Neural progenitor cell (in vitro differentiated cells): Measurements from ENCODE around the gene NEDD8. TPM values are rescaled to one million over a fixed set of nuclear protein-coding genes. Genes with fewer than 3 reads are reported as not detected.

Experiments
- DNase-seq: peaks from one replicate; pipeline ENCODE4 v3.0.0-alpha.2; 2016; ENCODE audit warnings: low spot score
- H2AFZ ChIP-seq: fragments of 200-600 bp; sonication (generic); replicated peaks from 2 replicates; pipeline ENCODE4 v1.6.1; 2016; ENCODE audit warnings: antibody characterized with exemption
- H3F3A ChIP-seq: fragments of 200-600 bp; sonication (generic); 2 replicates; pipeline ENCODE4 v1.6.1; 2016; ENCODE audit warnings: antibody characterized with exemption, low read depth
- H3K27ac ChIP-seq: fragments of 200-600 bp; sonication (generic); 2 replicates; pipeline ENCODE4 v1.5.1; 2016; ENCODE audit warnings: mild to moderate bottlenecking
- H3K27me3 ChIP-seq: fragments of 200-600 bp; sonication (generic); 2 replicates; pipeline ENCODE4 v1.6.1; 2016; ENCODE audit warnings: mild to moderate bottlenecking, moderate library complexity
- H3K36me3 ChIP-seq: fragments of 200-600 bp; sonication (generic); 2 replicates; pipeline ENCODE4 v1.5.1; 2016
- H3K4me1 ChIP-seq: fragments of 200-600 bp; sonication (generic); 2 replicates; pipeline ENCODE4 v1.6.1; 2016; ENCODE audit warnings: mixed run types
- H3K4me2 ChIP-seq: fragments of 200-600 bp; sonication (generic); 2 replicates; pipeline ENCODE4 v1.6.1; 2016
- H3K4me3 ChIP-seq: fragments of 200-600 bp; sonication (generic); 2 replicates; pipeline ENCODE4 v1.5.1; 2016
- H3K79me2 ChIP-seq: fragments of 200-600 bp; sonication (generic); 2 replicates; pipeline ENCODE4 v1.6.1; 2016; ENCODE audit warnings: low read depth
- H3K9ac ChIP-seq: fragments of 200-600 bp; sonication (generic); 2 replicates; pipeline ENCODE4 v1.6.1; 2016
- H3K9me3 ChIP-seq: fragments of 200-600 bp; sonication (generic); 2 replicates; pipeline ENCODE4 v1.5.1; 2016; ENCODE audit warnings: low read depth
- H4K20me1 ChIP-seq: fragments of 200-600 bp; sonication (generic); 2 replicates; pipeline ENCODE4 v1.6.1; 2016; ENCODE audit warnings: low read depth
- H3K27ac Mint-ChIP-seq: 3 replicates; pipeline ENCODE4 v1.8.0; 2021; ENCODE audit warnings: mixed read lengths
- H3K27me3 Mint-ChIP-seq: 2 replicates; pipeline ENCODE4 v1.8.0; 2022; ENCODE audit warnings: low read depth, mild to moderate bottlenecking, inconsistent platforms, moderate library complexity, mixed read lengths; ENCODE audit not compliant: insufficient read depth
- H3K36me3 Mint-ChIP-seq: 3 replicates; pipeline ENCODE4 v1.8.0; 2021; ENCODE audit warnings: mixed read lengths
- H3K4me1 Mint-ChIP-seq: 3 replicates; pipeline ENCODE4 v1.8.0; 2021; ENCODE audit warnings: mixed read lengths
- H3K4me3 Mint-ChIP-seq: 3 replicates; pipeline ENCODE4 v1.8.0; 2021; ENCODE audit warnings: mild to moderate bottlenecking, moderate library complexity, mixed read lengths
- H3K9me3 Mint-ChIP-seq: 3 replicates; pipeline ENCODE4 v1.8.0; 2020; ENCODE audit warnings: mixed read lengths
- CTCF ChIP-seq: fragments of 200-600 bp; sonication (generic); IDR thresholded peaks from 2 replicates; pipeline ENCODE4 v1.5.1; 2017; ENCODE audit warnings: antibody characterized with exemption, mild to moderate bottlenecking
- EZH2 ChIP-seq: fragments of 200-600 bp; sonication (generic); IDR thresholded peaks from 2 replicates; pipeline ENCODE4 v1.6.1; 2017; ENCODE audit warnings: antibody characterized with exemption, mild to moderate bottlenecking, moderate library complexity
- EZH2phosphoT487 ChIP-seq: fragments of 200-600 bp; sonication (generic); IDR thresholded peaks from 2 replicates; pipeline ENCODE4 v1.6.1; 2017; ENCODE audit warnings: antibody characterized with exemption
- total RNA-seq: library from RNA; depleted of rRNA; stranded (reverse); fragments of >200 nt; gene quantifications from 2 replicates; pipeline ENCODE4 v1.2.3, GENCODE V29; 2015; ENCODE audit warnings: low replicate concordance

NEDD8 gene
- total RNA-seq, 1 donor from 2014 or later = 220 TPM

GRCh38 chr14:24259282-24260025, 27.3 kb upstream of the NEDD8 start:
- H3K4me1 ChIP-seq = no peaks in the 10 kb centered on the region
- H3K4me3 Mint-ChIP-seq = no peak overlapping the region
- H3K9me3 Mint-ChIP-seq = no peaks in the 10 kb centered on the region
- H3F3A ChIP-seq = no peaks in the 10 kb centered on the region
- no peak overlapping the region for H2AFZ ChIP-seq
- no peak overlapping the region for H3K9ac ChIP-seq
- DNase-seq = no peak
- H3K4me1 Mint-ChIP-seq = no peaks in the 10 kb centered on the region
- H3K27ac Mint-ChIP-seq = no peak overlapping the region
- no peaks in the 10 kb centered on the region for H3K9me3 ChIP-seq
- H3K36me3 Mint-ChIP-seq = no peaks in the 10 kb centered on the region
- no peak for TF ChIP-seq CTCF
- TF ChIP-seq EZH2phosphoT487 = no peak
- no peak for TF ChIP-seq EZH2
- no peaks in the 10 kb centered on the region for H3K36me3 ChIP-seq
- H3K27me3 ChIP-seq = no peaks in the 10 kb centered on the region
- H3K4me3 ChIP-seq = no peak overlapping the region
- H3K27ac ChIP-seq = no peak overlapping the region
- H3K4me2 ChIP-seq = no peak overlapping the region
- peaks cover 2% of the 10 kb centered on the region for H3K27me3 Mint-ChIP-seq
- no peaks in the 10 kb centered on the region for H4K20me1 ChIP-seq
- no peaks in the 10 kb centered on the region for H3K79me2 ChIP-seq

GRCh38 chr14:24258548-24259265, 26.5 kb upstream of the NEDD8 start:
- no peak overlapping the region for H3K4me3 Mint-ChIP-seq
- H3K79me2 ChIP-seq = no peaks in the 10 kb centered on the region
- no peak for TF ChIP-seq CTCF
- no peak for TF ChIP-seq EZH2phosphoT487
- TF ChIP-seq EZH2 = no peak
- no peak for DNase-seq
- no peaks in the 10 kb centered on the region for H3K9me3 ChIP-seq
- no peaks in the 10 kb centered on the region for H3K4me1 ChIP-seq
- H3K36me3 Mint-ChIP-seq = no peaks in the 10 kb centered on the region
- no peaks in the 10 kb centered on the region for H3K27me3 ChIP-seq
- H3K4me1 Mint-ChIP-seq = no peaks in the 10 kb centered on the region
- no peaks in the 10 kb centered on the region for H3K9me3 Mint-ChIP-seq
- H3F3A ChIP-seq = no peaks in the 10 kb centered on the region
- H3K4me2 ChIP-seq = no peak overlapping the region
- H3K36me3 ChIP-seq = no peaks in the 10 kb centered on the region
- H4K20me1 ChIP-seq = no peaks in the 10 kb centered on the region
- no peak overlapping the region for H3K27ac ChIP-seq
- no peak overlapping the region for H3K4me3 ChIP-seq
- peaks cover 4% of the 10 kb centered on the region for H3K27me3 Mint-ChIP-seq
- no peak overlapping the region for H3K27ac Mint-ChIP-seq
- H2AFZ ChIP-seq = no peak overlapping the region
- no peak overlapping the region for H3K9ac ChIP-seq

GRCh38 chr14:24258119-24258518, 26.0 kb upstream of the NEDD8 start:
- no peaks in the 10 kb centered on the region for H3K36me3 Mint-ChIP-seq
- H3K27me3 ChIP-seq = no peaks in the 10 kb centered on the region
- H3K27me3 Mint-ChIP-seq = peaks cover 4% of the 10 kb centered on the region
- no peak overlapping the region for H3K4me3 ChIP-seq
- no peak overlapping the region for H3K4me3 Mint-ChIP-seq
- H3K9me3 Mint-ChIP-seq = no peaks in the 10 kb centered on the region
- no peaks in the 10 kb centered on the region for H3K36me3 ChIP-seq
- DNase-seq = no peak
- TF ChIP-seq EZH2phosphoT487 = no peak
- TF ChIP-seq EZH2 = no peak
- TF ChIP-seq CTCF = no peak
- H3K4me1 ChIP-seq = no peaks in the 10 kb centered on the region
- no peaks in the 10 kb centered on the region for H4K20me1 ChIP-seq
- no peaks in the 10 kb centered on the region for H3F3A ChIP-seq
- H2AFZ ChIP-seq = no peak overlapping the region
- H3K9me3 ChIP-seq = no peaks in the 10 kb centered on the region
- H3K9ac ChIP-seq = no peak overlapping the region
- no peaks in the 10 kb centered on the region for H3K79me2 ChIP-seq
- H3K4me2 ChIP-seq = no peak overlapping the region
- H3K27ac Mint-ChIP-seq = no peak overlapping the region
- no peaks in the 10 kb centered on the region for H3K4me1 Mint-ChIP-seq
- H3K27ac ChIP-seq = no peak overlapping the region
